Stimulated activated naive B cell treated with anti-CD40 and anti-IgM and Interleukin-4, amounts not matched to agents 10 μg/mL and 1 μg/mL and 100 μg/mL, for 72 hours (primary cell): ENCODE results near the gene HOXC9.

Experiments used
- ATAC-seq, 2 donors: fragments of 150-1000 bp; cut with Tn5 transposase; replicated peaks; 2 replicates each; pipeline ENCODE4 v1.10.0; 2021; ENCODE audit warnings: moderate library complexity in 1 of 2
- DNase-seq: peaks from one replicate; pipeline ENCODE4 v3.0.0; 2021
- H3K27ac Mint-ChIP-seq: one replicate; pipeline ENCODE4 v1.8.0; 2022; ENCODE audit warnings: mild to moderate bottlenecking, mixed read lengths
- H3K27me3 Mint-ChIP-seq, 2 donors: one replicate each; pipeline ENCODE4 v1.8.0; 2022; ENCODE audit warnings: mixed read lengths in 2 of 2
- H3K36me3 Mint-ChIP-seq, 2 donors: one replicate each; pipeline ENCODE4 v1.8.0; 2022; ENCODE audit warnings: mixed read lengths in 2 of 2, mild to moderate bottlenecking in 1 of 2
- H3K4me1 Mint-ChIP-seq, 2 donors: one replicate each; pipeline ENCODE4 v1.8.0; 2022; ENCODE audit warnings: mixed read lengths in 2 of 2, mild to moderate bottlenecking in 1 of 2
- H3K4me3 Mint-ChIP-seq, 2 donors: one replicate each; pipeline ENCODE4 v1.8.0; 2022; ENCODE audit warnings: mild to moderate bottlenecking in 2 of 2, mixed read lengths in 2 of 2, moderate library complexity in 1 of 2
- H3K9me3 Mint-ChIP-seq, 2 donors: one replicate each; pipeline ENCODE4 v1.8.0; 2022; ENCODE audit warnings: mixed read lengths in 2 of 2, mild to moderate bottlenecking in 1 of 2

HOXC9 gene

GRCh38 chr12:53984901-53985691, 14.9 kb upstream of the HOXC9 start, which contains the start of gene HOXC10:
Gene HOXC10, plus strand, starts transcription at chr12:53985146. Its CDS starts 114 bp downstream, at chr12:53985260.
- DNase-seq, result no peak
- H3K36me3 Mint-ChIP-seq, result peaks cover 5 to 11% of the 10 kb centered on the region in 2 donors
- H3K4me1 Mint-ChIP-seq, result peaks cover 22 to 51% of the 10 kb centered on the region in 2 donors
- no peak for ATAC-seq
- peak within 1 kb of the TSS; percentile 53 to 68 for H3K4me3 Mint-ChIP-seq
- peaks cover 0 to 2% of the 10 kb centered on the region in 2 donors for H3K9me3 Mint-ChIP-seq
- H3K27me3 Mint-ChIP-seq, result peaks cover 83 to 95% of the 10 kb centered on the region in 2 donors
- H3K27ac Mint-ChIP-seq, result peak within 1 kb of the TSS; percentile 93

DNA sequence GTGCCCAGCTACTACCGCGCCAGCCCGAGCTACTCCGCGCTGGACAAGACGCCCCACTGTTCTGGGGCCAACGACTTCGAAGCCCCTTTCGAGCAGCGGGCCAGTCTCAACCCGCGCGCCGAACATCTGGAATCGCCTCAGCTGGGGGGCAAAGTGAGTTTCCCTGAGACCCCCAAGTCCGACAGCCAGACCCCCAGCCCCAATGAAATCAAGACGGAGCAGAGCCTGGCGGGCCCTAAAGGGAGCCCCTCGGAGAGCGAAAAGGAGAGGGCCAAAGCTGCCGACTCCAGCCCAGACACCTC, 14.3 kb upstream of the HOXC9 start:
- DNase-seq (no peak), ATAC-seq (no peak)
- peaks cover 83 to 95% of the 10 kb centered on the region in 2 donors for H3K27me3 Mint-ChIP-seq
- peaks cover 5 to 11% of the 10 kb centered on the region in 2 donors for H3K36me3 Mint-ChIP-seq
- peaks cover 26 to 54% of the 10 kb centered on the region in 2 donors for H3K4me1 Mint-ChIP-seq
- H3K4me3 Mint-ChIP-seq, result peak overlapping the region; percentile 53 to 68
- peak overlapping the region; percentile 93 for H3K27ac Mint-ChIP-seq
- peaks cover 0 to 2% of the 10 kb centered on the region in 2 donors for H3K9me3 Mint-ChIP-seq

GRCh38 chr12:53985994-53986685, 13.8 kb upstream of the HOXC9 start:
- Mint-ChIP-seq H3K36me3 (peaks cover 5 to 11% of the 10 kb centered on the region in 2 donors), H3K27me3 (peaks cover 82 to 95% of the 10 kb centered on the region in 2 donors), H3K9me3 (peaks cover 0 to 2% of the 10 kb centered on the region in 2 donors), H3K27ac (peak overlapping the region; percentile 59), H3K4me1 (peaks cover 26 to 51% of the 10 kb centered on the region in 2 donors), H3K4me3 (peak overlapping the region in 1 of 2 donors; percentile 52)
- ATAC-seq (no peak), DNase-seq (no peak)

- peaks cover 81 to 95% of the 10 kb centered on the region in 2 donors for H3K27me3 Mint-ChIP-seq
- H3K9me3 Mint-ChIP-seq, result peaks cover 0 to 2% of the 10 kb centered on the region in 2 donors
- peaks cover 5 to 11% of the 10 kb centered on the region in 2 donors for H3K36me3 Mint-ChIP-seq
- DNase-seq (no peak), ATAC-seq (no peak)
- peaks cover 26 to 51% of the 10 kb centered on the region in 2 donors for H3K4me1 Mint-ChIP-seq
- H3K4me3 Mint-ChIP-seq, result no peak overlapping the region
- H3K27ac Mint-ChIP-seq, result peak overlapping the region; percentile 69
Measured at GRCh38 chr12:53986686-53987483, 13.1 kb upstream of the HOXC9 start.

DNA sequence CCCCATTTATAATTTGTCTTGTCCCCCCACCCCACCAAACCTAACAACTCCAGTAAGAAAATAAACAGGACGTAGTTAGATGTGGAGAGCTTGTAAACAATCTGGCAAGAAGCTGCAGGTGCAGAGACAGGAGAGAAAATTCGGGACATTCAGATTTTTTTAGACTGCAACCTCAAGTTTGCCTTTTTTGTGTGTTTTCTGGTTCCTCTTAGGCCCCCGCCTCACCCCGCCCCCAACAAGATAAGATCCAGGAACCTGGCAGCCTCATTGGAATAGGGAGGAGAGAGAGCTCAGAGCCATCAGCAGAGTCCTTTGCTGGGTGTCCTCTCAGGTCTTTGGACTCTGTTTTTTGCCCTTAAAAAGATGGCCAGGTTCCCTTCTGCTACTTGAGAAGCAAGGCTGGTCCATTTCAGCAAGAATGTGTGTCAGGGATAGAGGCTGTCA, 12.2 kb upstream of the HOXC9 start:
- Mint-ChIP-seq H3K36me3 (peaks cover 5 to 11% of the 10 kb centered on the region in 2 donors), H3K4me1 (peaks cover 26 to 51% of the 10 kb centered on the region in 2 donors), H3K27ac (no peak overlapping the region), H3K4me3 (no peak overlapping the region), H3K9me3 (peaks cover 0 to 2% of the 10 kb centered on the region in 2 donors), H3K27me3 (peaks cover 85 to 96% of the 10 kb centered on the region in 2 donors)
- DNase-seq, result no peak
- no peak for ATAC-seq

DNA sequence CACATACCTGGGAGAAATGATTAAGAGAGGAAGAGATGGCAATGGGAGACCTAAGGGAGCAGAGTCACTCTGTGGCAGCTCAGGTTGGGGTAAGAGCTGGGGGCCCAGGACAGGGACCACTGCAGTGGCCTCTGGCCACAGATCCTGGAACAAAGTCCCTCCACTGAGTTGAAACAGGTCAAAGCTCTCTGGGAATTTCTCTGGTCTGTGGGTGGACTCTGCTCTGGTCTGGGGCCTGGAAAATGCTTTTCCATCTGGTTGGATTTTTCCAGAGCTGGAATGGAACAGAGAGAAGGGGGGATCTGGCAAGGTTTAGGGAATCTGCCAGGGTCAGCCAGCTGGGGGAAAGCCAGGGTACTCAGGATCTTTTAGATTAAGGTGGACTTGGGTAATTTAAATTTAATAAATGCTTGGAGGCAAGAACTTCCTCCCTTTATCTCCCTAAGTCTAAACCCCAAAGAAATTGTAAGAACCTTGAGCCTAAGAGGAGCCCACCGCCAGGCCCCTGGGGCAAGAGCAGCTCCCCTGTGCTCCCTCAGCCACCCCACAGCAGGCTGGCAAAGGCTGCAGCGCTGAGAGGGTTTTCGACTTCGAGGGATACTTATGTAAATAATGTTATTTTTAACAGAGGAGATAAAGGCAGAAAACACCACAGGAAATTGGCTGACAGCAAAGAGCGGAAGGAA, 11.3 kb upstream of the HOXC9 start:
- Mint-ChIP-seq H3K4me1 (peaks cover 26 to 53% of the 10 kb centered on the region in 2 donors), H3K27ac (peak overlapping the region; percentile 34), H3K27me3 (peaks cover 82 to 95% of the 10 kb centered on the region in 2 donors), H3K9me3 (peaks cover 0 to 2% of the 10 kb centered on the region in 2 donors), H3K36me3 (peaks cover 3 to 11% of the 10 kb centered on the region in 2 donors), H3K4me3 (no peak overlapping the region)
- DNase-seq, result no peak
- ATAC-seq, result no peak

- no peak for ATAC-seq
- DNase-seq, result no peak
- Mint-ChIP-seq H3K9me3 (peaks cover 3% of the 10 kb centered on the region in 2 donors), H3K27me3 (peaks cover 84 to 97% of the 10 kb centered on the region in 2 donors), H3K36me3 (peaks cover 4 to 15% of the 10 kb centered on the region in 2 donors), H3K27ac (no peak overlapping the region), H3K4me3 (no peak overlapping the region), H3K4me1 (peaks cover 31 to 56% of the 10 kb centered on the region in 2 donors)
Measured at GRCh38 chr12:53989227-53990113, 10.5 kb upstream of the HOXC9 start.

DNA sequence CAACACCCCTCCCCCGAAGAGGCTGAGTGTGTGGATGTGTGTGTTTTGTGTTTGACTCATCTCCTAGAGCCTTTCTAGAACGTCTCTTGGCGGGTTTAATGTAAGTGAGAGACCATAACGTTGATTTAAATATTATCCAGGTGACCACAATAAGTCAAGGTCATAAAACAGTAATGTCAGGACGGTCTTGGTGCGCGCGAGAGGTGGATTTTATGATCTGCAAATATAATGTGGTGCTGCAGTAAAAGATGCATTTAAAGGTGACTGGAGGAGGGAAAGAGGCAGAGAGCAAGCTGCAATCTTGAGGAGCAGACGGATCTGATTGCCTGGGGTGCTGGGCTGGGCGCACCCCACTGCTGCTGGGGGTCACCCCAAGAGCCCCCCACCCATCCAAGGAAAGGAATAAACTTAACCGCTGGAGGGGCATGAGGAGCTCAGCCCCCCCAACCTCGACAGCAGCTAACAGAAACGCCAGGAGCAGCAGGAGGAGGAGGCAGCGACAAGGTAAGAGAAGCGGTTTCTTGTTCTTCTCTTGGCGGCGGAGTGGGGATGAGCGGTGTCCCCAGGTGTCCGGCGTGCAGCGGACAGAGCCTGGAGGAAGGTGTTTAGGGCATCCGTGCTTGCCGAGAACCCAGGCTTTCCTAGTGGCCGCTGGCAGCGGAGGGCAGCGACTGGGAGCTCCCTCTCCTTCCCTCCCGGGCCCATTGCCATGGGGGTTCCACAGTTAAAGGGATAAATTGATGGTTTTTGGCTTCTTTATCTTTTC, 9.5 kb upstream of the HOXC9 start:
- Mint-ChIP-seq H3K27ac (peak overlapping the region; percentile 27), H3K4me3 (no peak overlapping the region)

DNA sequence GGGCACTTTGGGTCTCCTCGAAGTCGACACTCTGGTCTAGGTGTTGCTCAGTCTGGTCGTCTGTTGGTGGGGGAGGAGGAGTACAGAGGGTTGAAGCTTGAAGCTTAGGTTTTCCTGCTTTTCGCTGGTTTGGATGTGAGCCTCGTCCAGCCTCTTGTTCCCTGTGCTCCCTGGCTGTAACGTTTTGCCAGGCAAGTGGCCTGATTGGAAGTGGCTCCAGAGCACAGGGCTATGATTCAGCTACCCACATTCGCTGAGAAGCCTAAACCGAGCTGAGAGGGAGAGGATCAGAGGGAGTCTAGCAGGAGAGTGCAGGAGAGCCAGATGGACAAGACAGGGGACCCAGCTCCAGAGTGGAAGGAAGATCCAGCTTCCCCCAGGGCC, 8.9 kb upstream of the HOXC9 start:
- DNase-seq (no peak), ATAC-seq (no peak)
- peak overlapping the region; percentile 32 for H3K27ac Mint-ChIP-seq
- peaks cover 86 to 98% of the 10 kb centered on the region in 2 donors for H3K27me3 Mint-ChIP-seq
- H3K4me1 Mint-ChIP-seq, result peaks cover 34 to 58% of the 10 kb centered on the region in 2 donors
- H3K9me3 Mint-ChIP-seq, result peaks cover 1 to 3% of the 10 kb centered on the region in 2 donors
- no peak overlapping the region for H3K4me3 Mint-ChIP-seq
- peaks cover 4 to 5% of the 10 kb centered on the region in 2 donors for H3K36me3 Mint-ChIP-seq

More for the DNA sequence above, 9.5 kb upstream of the HOXC9 start:
- Mint-ChIP-seq H3K36me3 (peaks cover 3 to 6% of the 10 kb centered on the region in 2 donors), H3K27me3 (peaks cover 83 to 98% of the 10 kb centered on the region in 2 donors), H3K4me1 (peaks cover 32 to 57% of the 10 kb centered on the region in 2 donors), H3K9me3 (peaks cover 3% of the 10 kb centered on the region in 2 donors)
- ATAC-seq, result no peak
- DNase-seq, result no peak

- Mint-ChIP-seq H3K4me3 (no peak overlapping the region), H3K27ac (peak overlapping the region; percentile 60), H3K4me1 (peaks cover 38 to 66% of the 10 kb centered on the region in 2 donors), H3K9me3 (peaks cover 1 to 3% of the 10 kb centered on the region in 2 donors), H3K36me3 (peaks cover 4 to 5% of the 10 kb centered on the region in 2 donors), H3K27me3 (peaks cover 82 to 98% of the 10 kb centered on the region in 2 donors)
- DNase-seq (no peak), ATAC-seq (no peak)
Measured at GRCh38 chr12:53992377-53992889, 7.5 kb upstream of the HOXC9 start.

GRCh38 chr12:53993162-53994008, 6.6 kb upstream of the HOXC9 start:
- Mint-ChIP-seq H3K27me3 (peaks cover 83 to 98% of the 10 kb centered on the region in 2 donors), H3K36me3 (peaks cover 4 to 5% of the 10 kb centered on the region in 2 donors), H3K4me3 (peak overlapping the region; percentile 61 to 65), H3K9me3 (peaks cover 1 to 3% of the 10 kb centered on the region in 2 donors), H3K4me1 (peaks cover 40 to 70% of the 10 kb centered on the region in 2 donors), H3K27ac (peak overlapping the region; percentile 91)
- ATAC-seq (no peak), DNase-seq (no peak)
